ENCODE measurements around the gene CCNL2.

- no peak for TF ChIP-seq CTCF (IDR thresholded peaks at IDR 0.05; ENCODE audit: insufficient read depth, low read length)
- no peak for TF ChIP-seq POLR2AphosphoS5 (IDR thresholded peaks at IDR 0.05; ENCODE audit: low read depth)
- no peak for TF ChIP-seq SPI1 (IDR thresholded peaks at IDR 0.05; ENCODE audit: borderline replicate concordance, low read depth)
These were observed 8.6 kb upstream of the CCNL2 start for GRCh38 chr1:1407636-1408318.

All from HL-60 (cell line).